Neural cell (in vitro differentiated cells): ENCODE results near the gene OSBPL9. TPM values are rescaled to one million over a fixed set of nuclear protein-coding genes. Genes with fewer than 3 reads are reported as not detected.

Experiments used
- H2AFZ ChIP-seq: fragments of 200-600, 300-800 bp; sonication (generic), shearing (Covaris generic); 2 replicates; pipeline ENCODE4 v1.6.0; 2014; ENCODE audit warnings: low read depth, mild to moderate bottlenecking, antibody characterized with exemption, low read length, moderate library complexity
- H3F3A ChIP-seq: fragments of 200-600 bp; shearing (Covaris generic); 2 replicates; pipeline ENCODE4 v1.6.1; 2016; ENCODE audit warnings: mild to moderate bottlenecking, moderate library complexity, mixed read lengths, antibody characterized with exemption, low read length; ENCODE audit not compliant: insufficient read depth, poor library complexity, severe bottlenecking
- H3K27ac ChIP-seq: fragments of 200-600, 300-800 bp; sonication (generic), shearing (Covaris generic); 2 replicates; pipeline ENCODE4 v1.5.1; 2014; ENCODE audit warnings: mild to moderate bottlenecking, low read length, moderate library complexity
- H3K27me3 ChIP-seq: fragments of 300-800, 200-600 bp; sonication (generic), shearing (Covaris generic); 2 replicates; pipeline ENCODE4 v1.6.0; 2014; ENCODE audit warnings: mild to moderate bottlenecking, low read depth, low read length, moderate library complexity; ENCODE audit not compliant: insufficient read depth
- H3K36me3 ChIP-seq: fragments of 300-800, 200-600 bp; sonication (generic), shearing (Covaris generic); 2 replicates; pipeline ENCODE4 v1.5.1; 2014; ENCODE audit warnings: mild to moderate bottlenecking, antibody characterized with exemption, low read length, moderate library complexity; ENCODE audit not compliant: insufficient read depth
- H3K4me2 ChIP-seq: fragments of 300-800, 200-600 bp; sonication (generic), shearing (Covaris generic); 2 replicates; pipeline ENCODE4 v1.6.0; 2014; ENCODE audit warnings: mild to moderate bottlenecking, low read length
- H3K4me3 ChIP-seq: fragments of 300-800, 200-600 bp; sonication (generic), shearing (Covaris generic); 2 replicates; pipeline ENCODE4 v1.5.1; 2014; ENCODE audit warnings: mild to moderate bottlenecking, low read length, moderate library complexity
- H3K79me2 ChIP-seq: fragments of 200-600 bp; shearing (Covaris generic); replicated peaks from 2 replicates; pipeline ENCODE4 v1.6.0; 2014; ENCODE audit warnings: mild to moderate bottlenecking, low read length, moderate library complexity; ENCODE audit not compliant: insufficient read depth
- H3K9ac ChIP-seq: fragments of 300-800, 200-600 bp; sonication (generic), shearing (Covaris generic); 2 replicates; pipeline ENCODE4 v1.6.1; 2016; ENCODE audit warnings: mild to moderate bottlenecking, low read length, mixed read lengths
- H3K9me2 ChIP-seq: fragments of 200-600 bp; shearing (Covaris generic); 2 replicates; pipeline ENCODE4 v1.6.1; 2016; ENCODE audit warnings: mild to moderate bottlenecking, low read length, mixed read lengths; ENCODE audit not compliant: insufficient read depth
- H3K9me3 ChIP-seq: fragments of 200-600, 300-800 bp; sonication (generic), shearing (Covaris generic); 2 replicates; pipeline ENCODE4 v1.6.1; 2016; ENCODE audit warnings: mild to moderate bottlenecking, mixed run types, low read length, moderate library complexity, mixed read lengths
- H4K20me1 ChIP-seq: fragments of 200-600 bp; shearing (Covaris generic); 2 replicates; pipeline ENCODE4 v1.6.1; 2016; ENCODE audit warnings: mild to moderate bottlenecking, mixed run types; ENCODE audit not compliant: insufficient read depth
- EP300 ChIP-seq: fragments of 450-650 bp; conservative IDR thresholded peaks from 2 replicates; pipeline ENCODE4 v1.6.1; 2014; ENCODE audit warnings: antibody characterized with exemption, mild to moderate bottlenecking, moderate library complexity; ENCODE audit not compliant: poor library complexity, severe bottlenecking
- EZH2 ChIP-seq: fragments of 200-600, 300-800 bp; shearing (Covaris generic), sonication (generic); IDR thresholded peaks from 2 replicates; pipeline ENCODE4 v1.6.1; 2014; ENCODE audit warnings: antibody characterized with exemption, low read length, borderline replicate concordance, mild to moderate bottlenecking; ENCODE audit not compliant: insufficient read depth, poor library complexity, severe bottlenecking
- MXI1 ChIP-seq: fragments of 450-650 bp; conservative IDR thresholded peaks from 2 replicates; pipeline ENCODE4 v1.6.1; 2014; ENCODE audit warnings: antibody characterized with exemption, mild to moderate bottlenecking; ENCODE audit not compliant: poor library complexity, severe bottlenecking
- POLR2AphosphoS5 ChIP-seq: IDR thresholded peaks from 2 replicates; pipeline ENCODE4 v1.6.1; 2012
- RAD21 ChIP-seq: fragments of 450-650 bp; conservative IDR thresholded peaks from 2 replicates; pipeline ENCODE4 v1.6.1; 2014; ENCODE audit warnings: antibody characterized with exemption, mild to moderate bottlenecking, moderate library complexity
- SMC3 ChIP-seq: fragments of 450-650 bp; conservative IDR thresholded peaks from 2 replicates; pipeline ENCODE4 v1.6.1; 2014; ENCODE audit warnings: antibody characterized with exemption, mild to moderate bottlenecking, moderate library complexity; ENCODE audit not compliant: poor library complexity
- TAF1 ChIP-seq: IDR thresholded peaks from 2 replicates; pipeline ENCODE4 v1.6.1; 2012; ENCODE audit warnings: low read depth
- polyA plus RNA-seq: library from polyadenylated mRNA; depleted of rRNA; stranded (reverse); fragments of >200 nt; gene quantifications from 2 replicates; pipeline ENCODE4 v1.2.3, GENCODE V29; 2014
- TF ChIP-seq, protein P1 (sequence below): fragments of 450-650 bp; IDR thresholded peaks from 2 replicates; pipeline ENCODE4 v1.5.1; 2014; ENCODE audit warnings: antibody characterized with exemption, mild to moderate bottlenecking, moderate library complexity; ENCODE audit not compliant: poor library complexity, severe bottlenecking
- TF ChIP-seq, protein P2 (sequence below): IDR thresholded peaks from 2 replicates; pipeline ENCODE4 v1.6.1; 2012; ENCODE audit warnings: borderline replicate concordance

Gene OSBPL9
- polyA plus RNA-seq, 1 donor from 2014 or later, result 117 TPM

DNA sequence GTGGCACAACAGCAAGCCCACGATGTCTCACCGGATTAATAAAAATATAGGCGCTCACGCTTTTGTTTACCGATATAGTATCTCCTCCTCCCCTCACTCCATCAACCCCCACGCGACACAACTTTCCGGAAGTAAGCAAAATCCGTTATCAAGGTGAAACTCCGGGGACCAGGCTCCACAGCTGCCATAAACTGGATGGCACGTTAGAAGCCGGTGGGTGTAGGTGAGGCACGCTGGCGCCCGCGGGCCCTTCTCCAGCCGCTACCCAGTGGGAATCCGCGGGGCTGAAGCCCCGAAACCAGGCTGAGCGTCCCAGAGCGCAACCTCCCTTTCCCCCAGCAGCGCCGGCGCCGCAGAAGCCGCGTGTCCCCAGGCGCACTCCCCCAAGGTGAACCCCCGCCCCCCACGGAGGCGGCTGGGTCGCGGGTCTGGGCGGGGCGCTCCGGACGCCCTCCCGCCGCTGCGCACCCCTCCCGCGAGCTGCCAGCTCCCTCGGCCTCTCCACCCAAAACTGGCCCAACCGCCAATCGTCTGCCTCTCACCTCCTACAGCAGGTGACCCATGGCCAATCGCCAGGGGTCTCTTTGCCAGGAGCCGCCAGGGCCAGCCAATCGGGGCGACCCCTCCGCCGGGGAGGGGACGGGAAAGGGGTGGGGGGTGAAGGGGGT is 112.4 kb downstream of the OSBPL9 start:
- no peak overlapping the region for H3K27ac ChIP-seq

DNA sequence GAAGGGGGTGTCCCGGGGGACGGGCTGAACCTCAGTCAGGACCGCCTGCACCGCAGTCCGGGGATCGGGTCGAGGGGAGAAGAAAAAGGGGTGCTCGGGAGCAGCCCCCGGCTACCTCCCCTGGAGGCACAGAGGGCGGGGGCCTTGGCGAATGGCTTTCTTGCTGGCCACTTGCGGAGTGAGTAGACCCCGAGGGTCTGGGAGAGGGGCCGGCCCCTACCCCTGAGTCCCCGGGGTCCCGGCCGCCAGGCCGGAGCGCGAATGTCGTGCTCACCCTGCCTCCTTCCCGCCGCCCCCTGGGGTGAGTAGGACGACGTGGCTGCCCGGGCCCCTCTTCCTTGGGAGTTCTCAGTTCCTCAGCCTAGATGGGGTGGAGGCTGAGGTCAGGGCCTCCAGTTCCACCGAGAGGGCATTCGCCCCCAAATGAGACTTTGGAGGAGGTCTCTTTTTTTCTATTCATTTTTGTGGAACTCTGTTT is 113.0 kb downstream of the OSBPL9 start:
- no peaks in the 10 kb centered on the region for H4K20me1 ChIP-seq
- TF ChIP-seq SMC3 (peak; percentile 12), EZH2 (no peak)
- H3K9ac ChIP-seq, result peak overlapping the region; percentile 67
- no peaks in the 10 kb centered on the region for H3K9me3 ChIP-seq
- H3K9me2 ChIP-seq, result no peaks in the 10 kb centered on the region
- H3K4me2 ChIP-seq, result peak overlapping the region; percentile 54
- H3K4me3 ChIP-seq, result peak overlapping the region; percentile 84
- H3K79me2 ChIP-seq, result peaks cover 39% of the 10 kb centered on the region
- H3F3A ChIP-seq, result no peaks in the 10 kb centered on the region
- H2AFZ ChIP-seq, result peak overlapping the region; percentile 32
- no peaks in the 10 kb centered on the region for H3K36me3 ChIP-seq
- no peak overlapping the region for H3K27ac ChIP-seq
- H3K27me3 ChIP-seq, result no peaks in the 10 kb centered on the region

More for the DNA sequence above, 112.4 kb downstream of the OSBPL9 start:
- H3K27me3 ChIP-seq, result no peaks in the 10 kb centered on the region
- no peaks in the 10 kb centered on the region for H3F3A ChIP-seq
- peak overlapping the region; percentile 57 for H2AFZ ChIP-seq
- no peaks in the 10 kb centered on the region for H4K20me1 ChIP-seq
- H3K4me2 ChIP-seq, result peak overlapping the region; percentile 86
- no peaks in the 10 kb centered on the region for H3K9me3 ChIP-seq
- H3K36me3 ChIP-seq, result no peaks in the 10 kb centered on the region
- no peaks in the 10 kb centered on the region for H3K9me2 ChIP-seq
- H3K79me2 ChIP-seq, result peaks cover 37% of the 10 kb centered on the region
- peak overlapping the region; percentile 84 for H3K4me3 ChIP-seq
- peak; percentile 24 for TF ChIP-seq RAD21
- TF ChIP-seq, protein P1, sequence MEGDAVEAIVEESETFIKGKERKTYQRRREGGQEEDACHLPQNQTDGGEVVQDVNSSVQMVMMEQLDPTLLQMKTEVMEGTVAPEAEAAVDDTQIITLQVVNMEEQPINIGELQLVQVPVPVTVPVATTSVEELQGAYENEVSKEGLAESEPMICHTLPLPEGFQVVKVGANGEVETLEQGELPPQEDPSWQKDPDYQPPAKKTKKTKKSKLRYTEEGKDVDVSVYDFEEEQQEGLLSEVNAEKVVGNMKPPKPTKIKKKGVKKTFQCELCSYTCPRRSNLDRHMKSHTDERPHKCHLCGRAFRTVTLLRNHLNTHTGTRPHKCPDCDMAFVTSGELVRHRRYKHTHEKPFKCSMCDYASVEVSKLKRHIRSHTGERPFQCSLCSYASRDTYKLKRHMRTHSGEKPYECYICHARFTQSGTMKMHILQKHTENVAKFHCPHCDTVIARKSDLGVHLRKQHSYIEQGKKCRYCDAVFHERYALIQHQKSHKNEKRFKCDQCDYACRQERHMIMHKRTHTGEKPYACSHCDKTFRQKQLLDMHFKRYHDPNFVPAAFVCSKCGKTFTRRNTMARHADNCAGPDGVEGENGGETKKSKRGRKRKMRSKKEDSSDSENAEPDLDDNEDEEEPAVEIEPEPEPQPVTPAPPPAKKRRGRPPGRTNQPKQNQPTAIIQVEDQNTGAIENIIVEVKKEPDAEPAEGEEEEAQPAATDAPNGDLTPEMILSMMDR, result no peak
- TF ChIP-seq POLR2AphosphoS5, result peak; percentile 67
- TF ChIP-seq TAF1, result no peak
- peak; percentile 80 for TF ChIP-seq MXI1
- H3K9ac ChIP-seq, result peak overlapping the region; percentile 67

DNA sequence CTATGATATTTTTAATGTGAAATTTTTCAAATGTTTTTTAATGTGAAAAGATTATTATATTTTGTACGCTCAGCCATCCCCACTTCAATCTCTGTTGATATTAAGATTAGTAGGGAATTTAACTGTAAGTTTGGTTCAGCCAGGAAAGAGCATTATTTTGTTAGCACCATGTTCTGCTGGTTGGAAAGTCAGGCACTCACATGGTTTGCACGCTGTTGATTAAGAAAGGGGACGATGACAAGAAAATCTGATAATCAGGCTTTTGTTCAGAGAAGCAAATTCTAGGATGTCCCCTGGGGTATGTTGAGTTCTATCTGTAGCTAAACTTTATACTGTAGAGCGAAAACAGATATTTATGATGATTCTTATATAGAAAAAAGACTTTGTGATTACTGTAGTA is 115.1 kb downstream of the OSBPL9 start:
- H3K27me3 ChIP-seq, result no peaks in the 10 kb centered on the region
- H3K4me2 ChIP-seq, result no peak overlapping the region
- H3K4me3 ChIP-seq, result no peak overlapping the region
- H3K36me3 ChIP-seq, result no peaks in the 10 kb centered on the region
- H3F3A ChIP-seq, result no peaks in the 10 kb centered on the region
- no peak overlapping the region for H3K9ac ChIP-seq
- H3K9me3 ChIP-seq, result no peaks in the 10 kb centered on the region
- no peak overlapping the region for H3K27ac ChIP-seq
- no peak for TF ChIP-seq SMC3
- no peak for TF ChIP-seq MXI1
- no peak for TF ChIP-seq TAF1
- TF ChIP-seq EP300, result no peak
- TF ChIP-seq, protein P1, result no peak
- no peak for TF ChIP-seq POLR2AphosphoS5
- TF ChIP-seq EZH2, result no peak
- TF ChIP-seq, protein P2, sequence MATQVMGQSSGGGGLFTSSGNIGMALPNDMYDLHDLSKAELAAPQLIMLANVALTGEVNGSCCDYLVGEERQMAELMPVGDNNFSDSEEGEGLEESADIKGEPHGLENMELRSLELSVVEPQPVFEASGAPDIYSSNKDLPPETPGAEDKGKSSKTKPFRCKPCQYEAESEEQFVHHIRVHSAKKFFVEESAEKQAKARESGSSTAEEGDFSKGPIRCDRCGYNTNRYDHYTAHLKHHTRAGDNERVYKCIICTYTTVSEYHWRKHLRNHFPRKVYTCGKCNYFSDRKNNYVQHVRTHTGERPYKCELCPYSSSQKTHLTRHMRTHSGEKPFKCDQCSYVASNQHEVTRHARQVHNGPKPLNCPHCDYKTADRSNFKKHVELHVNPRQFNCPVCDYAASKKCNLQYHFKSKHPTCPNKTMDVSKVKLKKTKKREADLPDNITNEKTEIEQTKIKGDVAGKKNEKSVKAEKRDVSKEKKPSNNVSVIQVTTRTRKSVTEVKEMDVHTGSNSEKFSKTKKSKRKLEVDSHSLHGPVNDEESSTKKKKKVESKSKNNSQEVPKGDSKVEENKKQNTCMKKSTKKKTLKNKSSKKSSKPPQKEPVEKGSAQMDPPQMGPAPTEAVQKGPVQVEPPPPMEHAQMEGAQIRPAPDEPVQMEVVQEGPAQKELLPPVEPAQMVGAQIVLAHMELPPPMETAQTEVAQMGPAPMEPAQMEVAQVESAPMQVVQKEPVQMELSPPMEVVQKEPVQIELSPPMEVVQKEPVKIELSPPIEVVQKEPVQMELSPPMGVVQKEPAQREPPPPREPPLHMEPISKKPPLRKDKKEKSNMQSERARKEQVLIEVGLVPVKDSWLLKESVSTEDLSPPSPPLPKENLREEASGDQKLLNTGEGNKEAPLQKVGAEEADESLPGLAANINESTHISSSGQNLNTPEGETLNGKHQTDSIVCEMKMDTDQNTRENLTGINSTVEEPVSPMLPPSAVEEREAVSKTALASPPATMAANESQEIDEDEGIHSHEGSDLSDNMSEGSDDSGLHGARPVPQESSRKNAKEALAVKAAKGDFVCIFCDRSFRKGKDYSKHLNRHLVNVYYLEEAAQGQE, result no peak
- no peak for TF ChIP-seq RAD21
- H3K79me2 ChIP-seq, result peaks cover 48% of the 10 kb centered on the region
- no peak overlapping the region for H2AFZ ChIP-seq
- no peaks in the 10 kb centered on the region for H4K20me1 ChIP-seq
- no peaks in the 10 kb centered on the region for H3K9me2 ChIP-seq
